Tibial nerve (tissue), 4 donors: ENCODE results near the gene CPNE9. TPM values are rescaled to one million over a fixed set of nuclear protein-coding genes. Genes with fewer than 3 reads are reported as not detected.
A peak's percentile ranks its signal among the peaks of the same experiment; 100 is the strongest.

Experiments used
- DNase-seq, 2 donors: peaks; one replicate each; pipeline ENCODE4 v3.0.0-alpha.2; 2019; ENCODE audit warnings: low spot score in 2 of 2
- H3K27ac ChIP-seq, 4 donors: fragments of 200-600 bp; sonication (generic) in 3 of 4; one replicate each; pipeline ENCODE4 v1.5.1; 2017 to 2019; ENCODE audit warnings: mild to moderate bottlenecking in 1 of 4
- H3K27me3 ChIP-seq, 2 donors: fragments of 200-600 bp; sonication (generic) in 1 of 2; one replicate each; pipeline versions ENCODE4 v1.5.1 to v1.6.0; 2017 to 2019
- H3K36me3 ChIP-seq, 3 donors: fragments of 200-600 bp; sonication (generic); one replicate each; pipeline ENCODE4 v1.5.1; 2018 to 2019
- H3K4me1 ChIP-seq, 4 donors: fragments of 200-600 bp; sonication (generic) in 3 of 4; one replicate each; pipeline ENCODE4 v1.5.1; 2017 to 2019
- H3K4me3 ChIP-seq, 4 donors: fragments of 200-600 bp; sonication (generic) in 3 of 4; one replicate each; pipeline ENCODE4 v1.5.1; 2017 to 2019; ENCODE audit warnings: mild to moderate bottlenecking in 1 of 4, moderate library complexity in 1 of 4
- H3K9me3 ChIP-seq, 4 donors: fragments of 200-600 bp; sonication (generic) in 3 of 4; one replicate each; pipeline ENCODE4 v1.5.1; 2017 to 2019
- EP300 ChIP-seq, 2 donors: sonication (generic); formaldehyde crosslinking; IDR thresholded peaks; one replicate each; pipeline ENCODE4 v1.6.1; 2017; ENCODE audit warnings: antibody characterized with exemption in 2 of 2, mild to moderate bottlenecking in 1 of 2
- POLR2A ChIP-seq, 2 donors: fragments of 450-650 bp; IDR thresholded peaks; one replicate each; pipeline ENCODE4 v1.6.1; 2017; ENCODE audit warnings: antibody characterized with exemption in 2 of 2, mild to moderate bottlenecking in 2 of 2, moderate library complexity in 2 of 2
- WGBS, 2 donors: methylation state at CpG; one replicate each; pipeline ENCODE4 v1.1.5; 2018; 5-methylcytosine and 5-hydroxymethylcytosine counted together
- total RNA-seq, 4 donors: library from RNA; depleted of rRNA; stranded (reverse); fragments of >200 nt; gene quantifications; one replicate each; pipeline ENCODE4 v1.1.0, GENCODE V29; 2016
- TF ChIP-seq, protein P1 (sequence below), 5 experiments: fragments of 200-600 bp in 3 of 5; fragments of 450-650 bp in 2 of 5; sonication (generic) in 3 of 5; IDR thresholded peaks; one replicate each; pipeline ENCODE4 v1.5.1; 2016 to 2019; ENCODE audit warnings: antibody characterized with exemption in 5 of 5, mild to moderate bottlenecking in 3 of 5, moderate library complexity in 2 of 5

CPNE9 gene
- total RNA-seq, 4 donors from 2014 or later: not detected

DNA sequence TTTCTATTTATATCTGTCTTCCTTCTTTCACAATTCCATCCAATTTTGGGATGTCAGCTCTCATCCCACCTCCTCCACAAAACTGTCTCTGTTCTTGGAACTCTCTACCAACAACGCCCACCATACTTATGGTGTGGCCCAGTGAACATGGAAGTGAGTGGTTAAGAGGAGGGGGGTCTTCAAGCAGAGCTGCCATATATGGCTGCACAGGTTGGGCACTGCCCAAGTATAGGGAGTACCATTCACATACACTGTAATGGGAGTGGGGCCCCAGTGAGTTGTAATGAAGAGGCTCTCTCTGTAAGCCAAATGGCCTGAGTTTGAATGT is 74.0 kb downstream of the CPNE9 start:
- Histone ChIP-seq H3K4me1 (peaks cover 0 to 20% (median 9%) of the 10 kb centered on the region in 4 donors), H3K4me3 (no peak overlapping the region), H3K27ac (no peak overlapping the region), H3K9me3 (no peaks in the 10 kb centered on the region), H3K27me3 (no peaks in the 10 kb centered on the region), H3K36me3 (peaks cover 0 to 37% (median 0%) of the 10 kb centered on the region in 3 donors)
- DNase-seq: no peak
- TF ChIP-seq POLR2A (IDR thresholded peaks at IDR 0.05) (no peak), EP300 (IDR thresholded peaks at IDR 0.05) (no peak)
- TF ChIP-seq, protein P1, sequence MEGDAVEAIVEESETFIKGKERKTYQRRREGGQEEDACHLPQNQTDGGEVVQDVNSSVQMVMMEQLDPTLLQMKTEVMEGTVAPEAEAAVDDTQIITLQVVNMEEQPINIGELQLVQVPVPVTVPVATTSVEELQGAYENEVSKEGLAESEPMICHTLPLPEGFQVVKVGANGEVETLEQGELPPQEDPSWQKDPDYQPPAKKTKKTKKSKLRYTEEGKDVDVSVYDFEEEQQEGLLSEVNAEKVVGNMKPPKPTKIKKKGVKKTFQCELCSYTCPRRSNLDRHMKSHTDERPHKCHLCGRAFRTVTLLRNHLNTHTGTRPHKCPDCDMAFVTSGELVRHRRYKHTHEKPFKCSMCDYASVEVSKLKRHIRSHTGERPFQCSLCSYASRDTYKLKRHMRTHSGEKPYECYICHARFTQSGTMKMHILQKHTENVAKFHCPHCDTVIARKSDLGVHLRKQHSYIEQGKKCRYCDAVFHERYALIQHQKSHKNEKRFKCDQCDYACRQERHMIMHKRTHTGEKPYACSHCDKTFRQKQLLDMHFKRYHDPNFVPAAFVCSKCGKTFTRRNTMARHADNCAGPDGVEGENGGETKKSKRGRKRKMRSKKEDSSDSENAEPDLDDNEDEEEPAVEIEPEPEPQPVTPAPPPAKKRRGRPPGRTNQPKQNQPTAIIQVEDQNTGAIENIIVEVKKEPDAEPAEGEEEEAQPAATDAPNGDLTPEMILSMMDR (IDR thresholded peaks at IDR 0.05): no peak
- WGBS, 2 donors: 59 to 94% methylated on average over 1 of the region's 1 CpG

DNA sequence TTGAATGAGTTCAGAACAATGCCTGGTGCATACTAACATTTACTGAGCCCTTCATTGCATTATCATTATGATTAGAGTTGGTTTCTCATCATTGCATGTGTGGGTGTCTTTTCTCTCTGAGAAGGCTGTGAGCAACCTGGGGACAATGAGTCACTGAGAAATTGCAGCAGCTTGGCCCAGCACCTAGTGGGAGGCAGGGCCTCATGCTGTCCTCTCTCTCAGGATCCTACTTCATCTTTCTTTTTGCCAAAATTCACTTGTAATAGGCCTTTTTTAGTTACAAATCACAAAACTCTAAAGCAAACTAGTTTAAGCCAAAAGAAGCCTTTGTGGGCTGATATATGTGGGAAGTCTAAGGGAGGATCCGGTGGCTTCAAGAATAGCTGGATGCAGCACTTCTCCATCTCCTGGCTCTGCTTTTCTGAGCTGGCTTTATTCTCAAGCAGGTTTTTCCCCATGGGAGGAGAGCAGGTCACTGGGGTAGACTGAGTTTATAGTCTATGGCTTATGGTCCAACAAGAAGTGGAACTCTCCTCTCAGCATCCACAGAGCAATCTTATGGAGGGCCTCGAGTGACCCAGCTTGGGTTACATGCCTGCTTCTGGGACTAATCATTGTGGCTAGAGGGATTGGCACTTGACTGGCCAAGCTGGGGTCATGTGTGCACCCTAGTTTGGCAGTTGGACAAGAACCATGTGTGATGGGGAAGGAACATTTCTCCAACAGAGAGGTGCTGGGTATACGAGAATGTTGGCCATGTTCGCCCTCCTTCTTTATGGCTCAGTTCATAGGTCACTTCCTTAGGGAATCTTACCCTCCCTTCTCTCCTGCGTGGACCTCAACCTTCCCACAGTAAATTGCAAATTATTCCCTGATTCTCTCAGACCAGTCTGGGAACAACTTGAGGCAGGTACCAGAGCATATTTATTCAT is 74.8 kb downstream of the CPNE9 start:
- no peak for TF ChIP-seq EP300 (IDR thresholded peaks at IDR 0.05)
- no peak for TF ChIP-seq POLR2A (IDR thresholded peaks at IDR 0.05)
- TF ChIP-seq, protein P1 (IDR thresholded peaks at IDR 0.05): no peak
- Histone ChIP-seq H3K27ac (peak overlapping the region in 1 of 4 donors; percentile 25), H3K4me3 (no peak overlapping the region), H3K36me3 (peaks cover 0 to 44% (median 0%) of the 10 kb centered on the region in 3 donors), H3K9me3 (no peaks in the 10 kb centered on the region), H3K27me3 (no peaks in the 10 kb centered on the region), H3K4me1 (peaks cover 0 to 20% (median 9%) of the 10 kb centered on the region in 4 donors)
- DNase-seq: no peak
- 61 to 64% methylated on average over 5 of the region's 5 CpGs for WGBS, 2 donors

DNA sequence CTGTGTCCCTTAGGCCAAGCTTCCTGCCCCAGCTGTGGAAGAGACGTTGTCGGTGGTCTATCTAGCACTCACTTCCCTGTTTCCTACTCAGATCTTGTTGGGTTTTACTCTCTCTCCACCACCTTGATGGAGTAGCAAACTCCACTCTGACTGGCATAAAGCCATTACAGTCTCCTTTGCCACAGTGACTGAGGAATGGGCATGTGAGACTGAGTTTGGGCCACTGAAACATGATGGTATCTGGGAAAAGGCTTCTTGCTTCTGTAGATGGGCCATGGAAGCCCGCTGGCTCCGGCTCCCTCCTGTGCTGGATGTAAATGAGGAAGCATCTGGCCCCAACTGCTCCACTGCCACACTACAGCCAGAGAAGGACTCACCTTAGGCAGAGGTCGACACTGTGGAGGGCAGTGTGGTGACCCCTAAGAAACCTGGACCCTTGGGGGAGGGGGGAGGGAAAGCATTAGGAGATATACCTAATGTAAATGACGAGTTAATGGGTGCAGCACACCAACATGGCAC is 75.5 kb downstream of the CPNE9 start:
- H3K36me3 ChIP-seq: peaks cover 4 to 52% (median 4%) of the 10 kb centered on the region in 3 donors
- 78 to 84% methylated on average over 6 of the region's 6 CpGs for WGBS, 2 donors
- no peak overlapping the region for H3K4me3 ChIP-seq
- TF ChIP-seq, protein P1 (IDR thresholded peaks at IDR 0.05): no peak
- no peak for TF ChIP-seq EP300 (IDR thresholded peaks at IDR 0.05)
- no peak for TF ChIP-seq POLR2A (IDR thresholded peaks at IDR 0.05)
- H3K27me3 ChIP-seq: no peaks in the 10 kb centered on the region
- no peaks in the 10 kb centered on the region for H3K9me3 ChIP-seq
- peak overlapping the region in 1 of 4 donors; percentile 25 for H3K27ac ChIP-seq
- DNase-seq: no peak
- H3K4me1 ChIP-seq: peaks cover 0 to 20% (median 9%) of the 10 kb centered on the region in 4 donors

Other genes with a start within 250 kb of the CPNE9 start
- gene LHFPL4, start 150.0 kb upstream of the CPNE9 start, total RNA-seq: under 1 TPM in 1 of 4 donors, not detected in 3; under 0.01 TPM
- gene MTMR14, start 54.3 kb upstream of the CPNE9 start, total RNA-seq: 10 to 100 TPM; 33.3 to 45.5 (median 38.6) TPM
- gene BRPF1, start 27.9 kb downstream of the CPNE9 start, total RNA-seq: 10 to 100 TPM; 18.0 to 21.0 (median 20.6) TPM
- gene OGG1, start 46.1 kb downstream of the CPNE9 start, total RNA-seq: 10 to 100 TPM; 26.8 to 54.9 (median 40.6) TPM
- 10 to 100 TPM; 60.3 to 94.8 (median 72.2) TPM for gene CAMK1, start 66.1 kb downstream of the CPNE9 start, total RNA-seq
- gene TADA3, start 88.6 kb downstream of the CPNE9 start, total RNA-seq: 10 to 100 TPM; 56.1 to 69.0 (median 65.4) TPM
- gene ARPC4, start 89.2 kb downstream of the CPNE9 start, total RNA-seq: 100 to 1,000 TPM in 2 of 4 donors, 10 to 100 TPM in 2; 96.3 to 169 (median 125) TPM
- gene TTLL3, start 106.4 kb downstream of the CPNE9 start, total RNA-seq: 100 to 1,000 TPM in 3 of 4 donors, 10 to 100 TPM in 1; 58.2 to 173 (median 120) TPM
- gene RPUSD3, start 140.2 kb downstream of the CPNE9 start, total RNA-seq: 10 to 100 TPM; 37.1 to 69.7 (median 52.2) TPM
- gene CIDEC, start 176.4 kb downstream of the CPNE9 start, total RNA-seq: 100 to 1,000 TPM in 3 of 4 donors, 10 to 100 TPM in 1; 72.4 to 380 (median 174) TPM
- 10 to 100 TPM; 21.6 to 46.7 (median 34.7) TPM for gene JAGN1, start 186.8 kb downstream of the CPNE9 start, total RNA-seq
- gene IL17RE, start 199.0 kb downstream of the CPNE9 start, total RNA-seq: 10 to 100 TPM in 1 of 4 donors, 1 to 10 TPM in 2, under 1 TPM in 1; 0.59 to 10.1 (median 5.6) TPM
- 10 to 100 TPM; 60.4 to 68.4 (median 65.1) TPM for gene IL17RC, start 213.3 kb downstream of the CPNE9 start, total RNA-seq
- 10 to 100 TPM; 18.2 to 54.9 (median 27.5) TPM for gene CRELD1, start 230.0 kb downstream of the CPNE9 start, total RNA-seq
- 1 to 10 TPM; 2.2 to 3.3 (median 2.7) TPM for gene PRRT3, start 248.6 kb downstream of the CPNE9 start, total RNA-seq